MCF 10A (cell line): ENCODE measurements around the gene UBE2D4. TPM values are rescaled to one million over a fixed set of nuclear protein-coding genes. Genes with fewer than 3 reads are reported as not detected.

Experiments
- BruUV-seq: library from RNA; stranded (reverse); fragments of 400-500 nt; replicated peaks from 2 replicates; lab custom pipeline; 2021; lab: Mats Ljungman, UMichigan
- CTCF ChIA-PET: fragments of 300-600 bp; sonication (Branson Sonifier 250); formaldehyde crosslinking; extraction: SDS; loops from one replicate; lab custom pipeline; 2021; ENCODE audit warnings: antibody characterized with exemption, inconsistent platforms; lab: Yijun Ruan, JAX
- POLR2A ChIA-PET: fragments of 300-600, 350-650 bp; sonication (Branson Sonifier 250); formaldehyde crosslinking; extraction: SDS; loops from one replicate; lab custom pipeline; 2020; ENCODE audit warnings: antibody characterized with exemption, inconsistent platforms; lab: Yijun Ruan, JAX
- DNase-seq: peaks from one replicate; pipeline ENCODE4 v3.0.0-alpha.2; 2018; ENCODE audit not compliant: unreplicated experiment
- H3K27ac Mint-ChIP-seq: one replicate; pipeline ENCODE4 v1.8.0; 2022; ENCODE audit warnings: mild to moderate bottlenecking, low read depth, mixed read lengths; ENCODE audit not compliant: unreplicated experiment
- H3K27me3 Mint-ChIP-seq: one replicate; pipeline ENCODE4 v1.8.0; 2022; ENCODE audit warnings: mixed read lengths; ENCODE audit not compliant: insufficient read depth, unreplicated experiment
- H3K36me3 Mint-ChIP-seq: one replicate; pipeline ENCODE4 v1.8.0; 2022; ENCODE audit warnings: mild to moderate bottlenecking, moderate library complexity, mixed read lengths; ENCODE audit not compliant: insufficient read depth, unreplicated experiment
- H3K4me1 Mint-ChIP-seq: one replicate; pipeline ENCODE4 v1.8.0; 2022; ENCODE audit warnings: mixed read lengths; ENCODE audit not compliant: insufficient read depth, unreplicated experiment
- H3K4me3 Mint-ChIP-seq: one replicate; pipeline ENCODE4 v1.8.0; 2022; ENCODE audit warnings: mild to moderate bottlenecking, moderate library complexity, mixed read lengths; ENCODE audit not compliant: unreplicated experiment
- H3K9me3 Mint-ChIP-seq: one replicate; pipeline ENCODE4 v1.8.0; 2022; ENCODE audit warnings: mixed read lengths; ENCODE audit not compliant: unreplicated experiment
- intact Hi-C: fragments of 100-400 bp; cut with micrococcal nuclease; formaldehyde crosslinking; loops from 2 replicates; pipeline ENCODE4 v1.14.1; 2022
- total RNA-seq: library from RNA; stranded (reverse); gene quantifications from 2 replicates; pipeline ENCODE4 v1.2.3, GENCODE V29; 2022
- TF ChIP-seq, protein P1 (sequence below): fragments of 200-600 bp; IDR thresholded peaks from one replicate; pipeline ENCODE4 v1.8.0; 2022; ENCODE audit warnings: antibody characterized with exemption, mild to moderate bottlenecking; ENCODE audit not compliant: unreplicated experiment

UBE2D4 gene
- total RNA-seq, 1 experiment from 2014 or later = 13.7 TPM

DNA sequence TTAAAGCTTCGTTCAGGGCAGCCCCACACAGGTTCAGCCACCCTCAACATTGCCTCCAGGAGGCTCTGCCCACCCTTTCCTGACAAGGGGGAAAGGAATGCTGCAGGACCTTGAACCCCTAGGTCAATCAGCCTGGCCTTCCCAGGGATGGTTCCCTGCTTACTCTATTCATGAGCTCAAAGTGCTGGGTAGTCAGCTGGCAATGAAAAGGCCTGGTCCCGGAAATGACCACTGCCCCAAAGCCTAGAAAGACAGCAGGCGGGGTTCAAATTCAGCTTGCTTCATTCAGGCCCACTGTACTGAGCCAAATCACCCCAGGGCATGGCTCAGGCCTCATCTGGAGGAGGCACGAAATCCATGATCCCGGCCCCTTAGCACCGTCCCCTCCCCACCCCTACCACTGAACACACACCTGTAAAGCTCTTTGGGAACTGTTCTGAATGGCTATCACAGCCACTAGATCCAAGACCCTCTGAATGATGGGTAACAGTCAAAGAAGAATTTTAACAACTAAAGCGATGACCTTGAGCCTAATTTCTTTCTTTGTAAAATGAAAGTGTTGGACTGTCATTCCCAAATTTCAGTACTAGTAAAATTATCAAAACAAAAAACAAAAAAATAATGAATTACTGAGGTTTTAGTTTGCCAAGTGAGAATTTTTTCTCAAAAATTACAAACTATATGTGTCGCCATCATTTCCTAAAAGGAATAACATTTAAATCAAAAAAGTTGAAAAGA, 20.9 kb upstream of the UBE2D4 start:
- H3K27me3 Mint-ChIP-seq = no peaks in the 10 kb centered on the region
- TF ChIP-seq, protein P1, sequence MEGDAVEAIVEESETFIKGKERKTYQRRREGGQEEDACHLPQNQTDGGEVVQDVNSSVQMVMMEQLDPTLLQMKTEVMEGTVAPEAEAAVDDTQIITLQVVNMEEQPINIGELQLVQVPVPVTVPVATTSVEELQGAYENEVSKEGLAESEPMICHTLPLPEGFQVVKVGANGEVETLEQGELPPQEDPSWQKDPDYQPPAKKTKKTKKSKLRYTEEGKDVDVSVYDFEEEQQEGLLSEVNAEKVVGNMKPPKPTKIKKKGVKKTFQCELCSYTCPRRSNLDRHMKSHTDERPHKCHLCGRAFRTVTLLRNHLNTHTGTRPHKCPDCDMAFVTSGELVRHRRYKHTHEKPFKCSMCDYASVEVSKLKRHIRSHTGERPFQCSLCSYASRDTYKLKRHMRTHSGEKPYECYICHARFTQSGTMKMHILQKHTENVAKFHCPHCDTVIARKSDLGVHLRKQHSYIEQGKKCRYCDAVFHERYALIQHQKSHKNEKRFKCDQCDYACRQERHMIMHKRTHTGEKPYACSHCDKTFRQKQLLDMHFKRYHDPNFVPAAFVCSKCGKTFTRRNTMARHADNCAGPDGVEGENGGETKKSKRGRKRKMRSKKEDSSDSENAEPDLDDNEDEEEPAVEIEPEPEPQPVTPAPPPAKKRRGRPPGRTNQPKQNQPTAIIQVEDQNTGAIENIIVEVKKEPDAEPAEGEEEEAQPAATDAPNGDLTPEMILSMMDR = no peak
- no peaks in the 10 kb centered on the region for H3K36me3 Mint-ChIP-seq
- peak overlapping the region; percentile 84 for H3K4me3 Mint-ChIP-seq
- POLR2A ChIA-PET = interaction anchor here (0.8 to 3.0 kb wide), 10 partner anchors 8 to 323 kb away, joined by 3 to 29 read pairs (median 5); partner anchors contain the start of genes MRPS24, STK17A and UBE2D4
- H3K27ac Mint-ChIP-seq = peak overlapping the region; percentile 94
- peak; percentile 72 for DNase-seq
- intact Hi-C loops = loop anchor here (1.0 kb wide), 1 partner anchor 32 kb away; no protein-coding TSS in a partner anchor
- H3K4me1 Mint-ChIP-seq = peaks cover 34% of the 10 kb centered on the region
- CTCF ChIA-PET = interaction anchor here (0.8 to 0.9 kb wide), 2 partner anchors 22 to 114 kb away, joined by 3 read pairs; no protein-coding TSS in a partner anchor
- TSS peak; percentile 77 for BruUV-seq
- no peaks in the 10 kb centered on the region for H3K9me3 Mint-ChIP-seq

DNA sequence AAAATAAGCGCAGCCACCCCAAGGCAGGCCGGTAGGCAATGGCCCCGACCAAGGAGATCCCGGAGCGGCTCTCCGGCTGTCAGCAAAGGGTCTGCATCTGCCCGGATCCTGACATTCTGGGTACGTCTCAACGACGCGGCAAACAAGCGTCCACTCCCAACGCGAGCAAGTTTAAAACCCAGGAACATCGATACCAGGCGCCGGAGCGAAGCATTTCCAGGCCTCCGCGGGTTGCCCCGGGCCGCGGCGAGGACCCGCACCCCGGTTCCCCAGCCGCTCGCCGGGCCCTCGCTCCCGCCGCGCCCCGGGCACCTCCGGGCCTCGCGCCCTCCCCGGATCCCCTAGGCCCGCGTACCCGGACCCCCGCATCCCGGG, 20.3 kb upstream of the UBE2D4 start:
- TF ChIP-seq, protein P1 = no peak
- BruUV-seq = no TSS peak
- CTCF ChIA-PET = no interaction called here
- peak overlapping the region; percentile 84 for H3K4me3 Mint-ChIP-seq
- no peaks in the 10 kb centered on the region for H3K27me3 Mint-ChIP-seq
- POLR2A ChIA-PET = interaction anchor here (1.0 to 3.0 kb wide), 5 partner anchors 20 to 141 kb away, joined by 4 to 29 read pairs (median 6); partner anchors contain the start of genes MRPS24 and UBE2D4
- intact Hi-C loops = loop anchor here (1.0 kb wide), 1 partner anchor 33 kb away; no protein-coding TSS in a partner anchor
- H3K9me3 Mint-ChIP-seq = no peaks in the 10 kb centered on the region
- no peaks in the 10 kb centered on the region for H3K36me3 Mint-ChIP-seq
- H3K27ac Mint-ChIP-seq = peak overlapping the region; percentile 94
- peaks cover 34% of the 10 kb centered on the region for H3K4me1 Mint-ChIP-seq
- DNase-seq = no peak

GRCh38 chr7:43906331-43907010, 19.8 kb upstream of the UBE2D4 start, which contains the start of gene URGCP:
URGCP (minus strand) TSS chr7:43906596; CDS start chr7:43906575, 21 bp downstream.
- Mint-ChIP-seq H3K36me3 (no peaks in the 10 kb centered on the region), H3K27me3 (no peaks in the 10 kb centered on the region), H3K4me1 (peaks cover 33% of the 10 kb centered on the region), H3K9me3 (no peaks in the 10 kb centered on the region), H3K4me3 (peak within 1 kb of the TSS; percentile 84), H3K27ac (peak within 1 kb of the TSS; percentile 94)
- BruUV-seq = no TSS peak
- CTCF ChIA-PET = no interaction called here
- DNase-seq = peak; percentile 40
- TF ChIP-seq, protein P1 = no peak
- POLR2A ChIA-PET = interaction anchor here (0.7 to 1.6 kb wide), 7 partner anchors 13 to 334 kb away, joined by 3 to 12 read pairs (median 4); partner anchors contain the start of gene MRPS24
- intact Hi-C loops = no loop called here

DNA sequence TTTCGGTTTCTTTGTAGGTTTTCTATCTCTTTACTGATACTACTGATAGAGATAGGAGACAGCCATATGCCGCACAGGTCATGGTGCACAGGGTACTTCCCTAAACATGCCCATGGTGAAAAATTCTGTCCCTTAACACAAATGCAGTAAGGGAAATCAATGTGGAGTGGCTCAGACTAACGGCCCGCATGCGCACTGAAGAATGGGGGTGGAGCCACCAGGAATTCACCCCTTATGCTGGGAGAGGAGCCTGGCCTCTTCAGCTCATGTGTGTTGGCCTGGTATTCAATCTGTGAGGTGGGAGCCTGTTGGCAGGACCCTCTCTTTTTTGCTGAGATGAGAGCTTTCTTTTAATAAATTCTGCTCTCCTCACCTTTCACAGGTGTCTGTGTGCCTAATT, 11.4 kb upstream of the UBE2D4 start:
- BruUV-seq = no TSS peak
- H3K9me3 Mint-ChIP-seq = no peaks in the 10 kb centered on the region
- TF ChIP-seq, protein P1 = no peak
- POLR2A ChIA-PET = interaction anchor here (0.6 to 1.5 kb wide), 3 partner anchors 10 to 20 kb away, joined by 3 read pairs; partner anchors contain the start of gene UBE2D4
- H3K4me1 Mint-ChIP-seq = no peaks in the 10 kb centered on the region
- H3K27me3 Mint-ChIP-seq = no peaks in the 10 kb centered on the region
- DNase-seq = no peak
- intact Hi-C loops = no loop called here
- H3K27ac Mint-ChIP-seq = no peak overlapping the region
- H3K4me3 Mint-ChIP-seq = no peak overlapping the region
- CTCF ChIA-PET = interaction anchor here (1.0 kb wide), 1 partner anchor 10 kb away, joined by 5 read pairs; no protein-coding TSS in a partner anchor
- H3K36me3 Mint-ChIP-seq = peaks cover 6% of the 10 kb centered on the region
